ENCODE measurements around the gene EYA3.

- TF ChIP-seq YY1 (IDR thresholded peaks at IDR 0.05; ENCODE audit: insufficient read depth, insufficient read length) (no peak), SUZ12 (IDR thresholded peaks at IDR 0.05; ENCODE audit: extremely low read depth, insufficient read depth, insufficient read length) (no peak)
Measured at GRCh38 chr1:27934818-27935549, 153.4 kb downstream of the EYA3 start, which contains the start of gene SMPDL3B.

Measured in NT2/D1 (cell line).